ENCODE data around the gene TAF1B. TPM values are rescaled to one million over a fixed set of nuclear protein-coding genes. Genes with fewer than 3 reads are reported as not detected.
"Not testable (repeated sequence)": the region's sequence is repeated elsewhere in the genome, so short reads cannot be mapped to it uniquely, and the experiment has no call there.

The TAF1B gene
- total RNA-seq, 1 donor from 2014 or later: 14.6 TPM

GRCh38 chr2:9909106-9909505 lies 65.8 kb downstream of the TAF1B start:
- TF ChIP-seq, protein P1, sequence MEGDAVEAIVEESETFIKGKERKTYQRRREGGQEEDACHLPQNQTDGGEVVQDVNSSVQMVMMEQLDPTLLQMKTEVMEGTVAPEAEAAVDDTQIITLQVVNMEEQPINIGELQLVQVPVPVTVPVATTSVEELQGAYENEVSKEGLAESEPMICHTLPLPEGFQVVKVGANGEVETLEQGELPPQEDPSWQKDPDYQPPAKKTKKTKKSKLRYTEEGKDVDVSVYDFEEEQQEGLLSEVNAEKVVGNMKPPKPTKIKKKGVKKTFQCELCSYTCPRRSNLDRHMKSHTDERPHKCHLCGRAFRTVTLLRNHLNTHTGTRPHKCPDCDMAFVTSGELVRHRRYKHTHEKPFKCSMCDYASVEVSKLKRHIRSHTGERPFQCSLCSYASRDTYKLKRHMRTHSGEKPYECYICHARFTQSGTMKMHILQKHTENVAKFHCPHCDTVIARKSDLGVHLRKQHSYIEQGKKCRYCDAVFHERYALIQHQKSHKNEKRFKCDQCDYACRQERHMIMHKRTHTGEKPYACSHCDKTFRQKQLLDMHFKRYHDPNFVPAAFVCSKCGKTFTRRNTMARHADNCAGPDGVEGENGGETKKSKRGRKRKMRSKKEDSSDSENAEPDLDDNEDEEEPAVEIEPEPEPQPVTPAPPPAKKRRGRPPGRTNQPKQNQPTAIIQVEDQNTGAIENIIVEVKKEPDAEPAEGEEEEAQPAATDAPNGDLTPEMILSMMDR (conservative IDR thresholded peaks at IDR 0.05; ENCODE audit: low read depth, low read length): no peak
- H3K4me3 ChIP-seq (ENCODE audit: low read depth, low read length): no peak overlapping the region
- no peak for DNase-seq (ENCODE audit: low read depth)

DNA sequence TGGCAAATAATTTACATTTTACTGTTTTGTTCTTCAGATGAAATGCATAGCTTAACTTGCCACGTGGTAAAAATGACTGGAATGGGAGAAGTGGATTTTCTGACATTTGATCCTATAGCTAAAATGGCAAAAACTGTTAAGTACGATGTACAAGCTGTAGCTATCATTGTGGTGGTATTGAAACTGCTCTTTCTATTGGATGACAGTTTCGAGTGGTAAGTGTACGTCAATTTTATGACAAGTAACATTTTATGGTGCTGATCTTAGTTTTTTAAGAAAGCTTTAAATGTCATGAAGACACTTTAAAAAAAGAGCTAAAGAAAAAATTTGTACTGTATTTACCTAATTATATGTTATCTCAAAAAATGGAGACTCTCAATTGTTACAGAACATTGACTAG lies 67.4 kb downstream of the TAF1B start:
- TF ChIP-seq, protein P1 (conservative IDR thresholded peaks at IDR 0.05; ENCODE audit: low read depth, low read length): no peak
- no peak overlapping the region for H3K4me3 ChIP-seq (ENCODE audit: low read depth, low read length)
- no peak for DNase-seq (ENCODE audit: low read depth)

GRCh38 chr2:9912468-9912867 lies 69.2 kb downstream of the TAF1B start:
- no peak overlapping the region for H3K4me3 ChIP-seq (ENCODE audit: low read depth, low read length)
- TF ChIP-seq, protein P1 (conservative IDR thresholded peaks at IDR 0.05; ENCODE audit: low read depth, low read length): no peak

GRCh38 chr2:9914384-9915065 lies 71.3 kb downstream of the TAF1B start:
- DNase-seq (ENCODE audit: low read depth): no peak
- no peak overlapping the region for H3K4me3 ChIP-seq (ENCODE audit: low read depth, low read length)
- TF ChIP-seq, protein P1 (conservative IDR thresholded peaks at IDR 0.05; ENCODE audit: low read depth, low read length): peak; percentile 21

More at GRCh38 chr2:9912468-9912867, 69.2 kb downstream of the TAF1B start:
- no peak for DNase-seq (ENCODE audit: low read depth)

- no peak overlapping the region for H3K4me3 ChIP-seq (ENCODE audit: low read depth, low read length)
- DNase-seq (ENCODE audit: low read depth): no peak
- TF ChIP-seq, protein P1 (conservative IDR thresholded peaks at IDR 0.05; ENCODE audit: low read depth, low read length): no peak
Measured at GRCh38 chr2:9918275-9918674, 75.0 kb downstream of the TAF1B start.

GRCh38 chr2:9919512-9919911 lies 76.2 kb downstream of the TAF1B start:
- no peak overlapping the region for H3K4me3 ChIP-seq (ENCODE audit: low read depth, low read length)
- TF ChIP-seq, protein P1 (conservative IDR thresholded peaks at IDR 0.05; ENCODE audit: low read depth, low read length): no peak
- DNase-seq (ENCODE audit: low read depth): no peak

- H3K4me3 ChIP-seq (ENCODE audit: low read depth, low read length); DNase-seq (ENCODE audit: low read depth): not testable (repeated sequence)
Measured at GRCh38 chr2:9927020-9927419, 83.7 kb downstream of the TAF1B start.

Data from epithelial cell of proximal tubule (primary cell).